SK-N-SH (cell line): ENCODE measurements around the gene PTGFRN. TPM values are rescaled to one million over a fixed set of nuclear protein-coding genes. Genes with fewer than 3 reads are reported as not detected.

ENCODE experiments used
- CTCF ChIA-PET: fragments of 300-600, 350-600 bp; formaldehyde crosslinking; extraction: SDS; loops from one replicate; lab custom pipeline; 2021; lab: Yijun Ruan, JAX
- POLR2A ChIA-PET: fragments of 350-600 bp; sonication (Branson Sonifier 250); formaldehyde crosslinking; extraction: SDS; loops from one replicate; lab custom pipeline; 2020; ENCODE audit warnings: antibody characterized with exemption, inconsistent platforms; lab: Yijun Ruan, JAX
- DNase-seq: peaks from one replicate; pipeline ENCODE4 v3.0.0; 2012
- H2AFZ ChIP-seq: fragments of 200-600 bp; sonication (generic); 2 replicates; pipeline ENCODE4 v1.8.1; 2016; ENCODE audit warnings: antibody characterized with exemption, mild to moderate bottlenecking, low read depth
- H3F3A ChIP-seq: fragments of 200-600 bp; sonication (generic); replicated peaks from 2 replicates; pipeline ENCODE3; 2016; ENCODE audit warnings: antibody characterized with exemption, mild to moderate bottlenecking; ENCODE audit not compliant: insufficient read depth
- H3K27ac ChIP-seq, 2 experiments: fragments of 200-500 bp in 1 of 2; fragments of 200-600 bp in 1 of 2; sonication (Bioruptor generic) in 1 of 2; sonication (generic), shearing (Covaris generic) in 1 of 2; 2 replicates each; pipeline versions ENCODE4 v1.5.1 to v1.6.1; 2014 to 2016; ENCODE audit warnings: low read depth in 2 of 2, inconsistent platforms in 1 of 2, low read length in 1 of 2, mild to moderate bottlenecking in 1 of 2, mixed read lengths in 1 of 2
- H3K27me3 ChIP-seq: fragments of 200-600 bp; sonication (generic), shearing (Covaris generic); 2 replicates; pipeline ENCODE4 v1.6.1; 2016; ENCODE audit warnings: mixed run types; ENCODE audit not compliant: insufficient read depth
- H3K36me3 ChIP-seq, 2 experiments: fragments of 200-500 bp in 1 of 2; fragments of 200-600 bp in 1 of 2; sonication (Bioruptor generic) in 1 of 2; sonication (generic) in 1 of 2; replicated peaks in 1 of 2; 2 replicates each; pipeline versions ENCODE3 to v1.5.1; 2014 to 2016; ENCODE audit warnings: low read length in 1 of 2, mild to moderate bottlenecking in 1 of 2; ENCODE audit not compliant: insufficient read depth in 2 of 2, control insufficient read depth in 1 of 2
- H3K4me1 ChIP-seq, 2 experiments: fragments of 200-500 bp in 1 of 2; fragments of 200-600 bp in 1 of 2; sonication (Bioruptor generic) in 1 of 2; sonication (generic), shearing (Covaris generic) in 1 of 2; 2 replicates each; pipeline versions ENCODE4 v1.5.1 to v1.6.1; 2014 to 2016; ENCODE audit warnings: low read depth in 1 of 2, low read length in 1 of 2, mixed run types in 1 of 2; ENCODE audit not compliant: insufficient read depth in 2 of 2, control insufficient read depth in 1 of 2
- H3K4me2 ChIP-seq: fragments of 200-600 bp; sonication (generic), shearing (Covaris generic); 2 replicates; pipeline ENCODE4 v1.6.1; 2017; ENCODE audit warnings: mixed run types
- H3K4me3 ChIP-seq, 2 experiments: fragments of 200-500 bp in 1 of 2; fragments of 200-600 bp in 1 of 2; sonication (Bioruptor generic) in 1 of 2; sonication (generic), shearing (Covaris generic) in 1 of 2; 2 replicates each; pipeline versions ENCODE4 v1.5.1 to v1.8.1; 2014 to 2016; ENCODE audit warnings: low read depth in 2 of 2, inconsistent platforms in 1 of 2, low read length in 1 of 2, mild to moderate bottlenecking in 1 of 2, mixed read lengths in 1 of 2, moderate library complexity in 1 of 2
- H3K79me2 ChIP-seq: fragments of 200-600 bp; sonication (generic); 2 replicates; pipeline ENCODE4 v1.8.1; 2017; ENCODE audit warnings: mild to moderate bottlenecking; ENCODE audit not compliant: insufficient read depth
- H3K9ac ChIP-seq: fragments of 200-600 bp; sonication (generic); 2 replicates; pipeline ENCODE4 v1.6.1; 2017; ENCODE audit warnings: mixed run types
- H3K9me2 ChIP-seq: fragments of 200-600 bp; sonication (generic); 2 replicates; pipeline ENCODE4 v1.6.1; 2017; ENCODE audit warnings: mixed run types
- H3K9me3 ChIP-seq: fragments of 200-600 bp; sonication (generic); 2 replicates; pipeline ENCODE4 v1.6.1; 2017; ENCODE audit warnings: mixed run types, mild to moderate bottlenecking, moderate library complexity
- H4K20me1 ChIP-seq: fragments of 200-600 bp; sonication (generic); 2 replicates; pipeline ENCODE4 v1.6.1; 2017; ENCODE audit warnings: mild to moderate bottlenecking, mixed run types; ENCODE audit not compliant: insufficient read depth
- CHD2 ChIP-seq: fragments of 150-350 bp; IDR thresholded peaks from 2 replicates; pipeline ENCODE4 v1.6.1; 2018; ENCODE audit warnings: low read length; ENCODE audit not compliant: partially characterized antibody
- CTCF ChIP-seq: fragments of 200-600 bp; sonication (generic); IDR thresholded peaks from 2 replicates; pipeline ENCODE4 v1.6.1; 2017; ENCODE audit warnings: antibody characterized with exemption, mild to moderate bottlenecking, moderate library complexity
- FOXM1 ChIP-seq: IDR thresholded peaks from 2 replicates; pipeline ENCODE4 v1.4.0; 2012; ENCODE audit warnings: low read depth, mild to moderate bottlenecking
- IRF3 ChIP-seq: fragments of 150-350 bp; IDR thresholded peaks from 2 replicates; pipeline ENCODE4 v1.6.1; 2016; ENCODE audit warnings: mild to moderate bottlenecking, low read depth, low read length
- JUND ChIP-seq: IDR thresholded peaks from 2 replicates; pipeline ENCODE4 v1.4.0; 2012
- RAD21 ChIP-seq: IDR thresholded peaks from 2 replicates; pipeline ENCODE4 v1.6.1; 2012; ENCODE audit warnings: mild to moderate bottlenecking, low read length
- TAF1 ChIP-seq: IDR thresholded peaks from 2 replicates; pipeline ENCODE4 v1.6.1; 2012; ENCODE audit warnings: low read depth, mild to moderate bottlenecking, low read length, moderate library complexity, borderline replicate concordance
- YY1 ChIP-seq: IDR thresholded peaks from 2 replicates; pipeline ENCODE4 v1.4.0; 2012; ENCODE audit warnings: low read depth, mild to moderate bottlenecking
- WGBS: methylation state at CpG from one replicate; pipeline ENCODE4 v1.1.6; 2017; ENCODE audit warnings: low lambda C conversion rate; 5-methylcytosine and 5-hydroxymethylcytosine counted together
- polyA plus RNA-seq, 3 experiments: library from polyadenylated mRNA; depleted of rRNA; stranded (reverse); fragments of >200 nt; gene quantifications; 2 replicates each; pipeline ENCODE4 v1.2.3, GENCODE V29; 2012
- TF ChIP-seq, protein P1 (sequence below): IDR thresholded peaks from 2 replicates; pipeline ENCODE4 v1.4.0; 2012; ENCODE audit warnings: low read depth, borderline replicate concordance

The PTGFRN gene
- polyA plus RNA-seq, 1 of the 3 experiments (the other 2 are of a cell fraction) = 22.4 TPM

GRCh38 chr1:116943438-116943837 lies 33.7 kb downstream of the PTGFRN start:
- no peak overlapping the region for H3K27ac ChIP-seq
- TF ChIP-seq TAF1 = no peak
- TF ChIP-seq CHD2 = no peak
- TF ChIP-seq IRF3 = no peak
- no peak for TF ChIP-seq JUND
- no peak for TF ChIP-seq FOXM1
- no peak for TF ChIP-seq RAD21
- TF ChIP-seq, protein P1, sequence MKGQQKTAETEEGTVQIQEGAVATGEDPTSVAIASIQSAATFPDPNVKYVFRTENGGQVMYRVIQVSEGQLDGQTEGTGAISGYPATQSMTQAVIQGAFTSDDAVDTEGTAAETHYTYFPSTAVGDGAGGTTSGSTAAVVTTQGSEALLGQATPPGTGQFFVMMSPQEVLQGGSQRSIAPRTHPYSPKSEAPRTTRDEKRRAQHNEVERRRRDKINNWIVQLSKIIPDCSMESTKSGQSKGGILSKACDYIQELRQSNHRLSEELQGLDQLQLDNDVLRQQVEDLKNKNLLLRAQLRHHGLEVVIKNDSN = no peak
- TF ChIP-seq, all 33 proteins: peak for 0
- Histone ChIP-seq H3F3A (no peaks in the 10 kb centered on the region), H3K9ac (no peak overlapping the region), H2AFZ (no peak overlapping the region), H3K4me3 (no peak overlapping the region), H4K20me1 (no peaks in the 10 kb centered on the region), H3K4me1 (peaks cover 0 to 11% of the 10 kb centered on the region in 2 experiments; a peak in 1 of 4 replicates), H3K36me3 (no peaks in the 10 kb centered on the region), H3K27me3 (no peaks in the 10 kb centered on the region), H3K9me3 (no peaks in the 10 kb centered on the region), H3K79me2 (no peaks in the 10 kb centered on the region), H3K9me2 (no peaks in the 10 kb centered on the region), H3K4me2 (no peak overlapping the region)
- 89% methylated on average over 1 of the region's 1 CpG for WGBS
- ChIA-PET CTCF (interaction anchor here (0.9 to 3.9 kb wide), 2 partner anchors 9 to 32 kb away, joined by 3 to 13 read pairs; no protein-coding TSS in a partner anchor), POLR2A (no interaction called here)
- no peak for DNase-seq

DNA sequence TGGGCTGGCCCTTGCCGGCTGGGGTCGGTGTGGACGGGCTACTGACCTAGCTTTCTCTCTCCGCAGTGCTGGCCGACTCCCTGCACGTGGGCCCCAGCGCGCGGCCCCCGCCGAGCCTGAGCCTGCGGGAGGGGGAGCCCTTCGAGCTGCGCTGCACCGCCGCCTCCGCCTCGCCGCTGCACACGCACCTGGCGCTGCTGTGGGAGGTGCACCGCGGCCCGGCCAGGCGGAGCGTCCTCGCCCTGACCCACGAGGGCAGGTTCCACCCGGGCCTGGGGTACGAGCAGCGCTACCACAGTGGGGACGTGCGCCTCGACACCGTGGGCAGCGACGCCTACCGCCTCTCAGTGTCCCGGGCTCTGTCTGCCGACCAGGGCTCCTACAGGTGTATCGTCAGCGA lies 34.9 kb downstream of the PTGFRN start:
- TF ChIP-seq YY1 (no peak), CTCF (no peak)
- ChIA-PET POLR2A (no interaction called here), CTCF (interaction anchor here (1.3 to 3.9 kb wide), 2 partner anchors 10 to 370 kb away, joined by 4 to 13 read pairs; no protein-coding TSS in a partner anchor)
- H3K9ac ChIP-seq = no peak overlapping the region
- 93% methylated on average over 41 of the region's 42 CpGs for WGBS
- no peaks in the 10 kb centered on the region for H3K9me2 ChIP-seq
- H3K9me3 ChIP-seq = no peaks in the 10 kb centered on the region
- H3K27ac ChIP-seq = no peak overlapping the region
- no peaks in the 10 kb centered on the region for H3K36me3 ChIP-seq
- H3K27me3 ChIP-seq = no peaks in the 10 kb centered on the region
- no peaks in the 10 kb centered on the region for H3F3A ChIP-seq
- no peaks in the 10 kb centered on the region for H3K79me2 ChIP-seq
- no peak for DNase-seq
- no peak overlapping the region for H2AFZ ChIP-seq
- H3K4me1 ChIP-seq = peaks cover 0 to 15% of the 10 kb centered on the region in 2 experiments; a peak in 1 of 4 replicates
- H3K4me3 ChIP-seq = no peak overlapping the region
- no peaks in the 10 kb centered on the region for H4K20me1 ChIP-seq
- H3K4me2 ChIP-seq = no peak overlapping the region
